ENCODE results near the gene TNNI3K.
A peak's percentile ranks its signal among the peaks of the same experiment; 100 is the strongest.
"Not testable (repeated sequence)": the region's sequence is repeated elsewhere in the genome, so short reads cannot be mapped to it uniquely, and the experiment has no call there.

The TNNI3K gene, protein sequence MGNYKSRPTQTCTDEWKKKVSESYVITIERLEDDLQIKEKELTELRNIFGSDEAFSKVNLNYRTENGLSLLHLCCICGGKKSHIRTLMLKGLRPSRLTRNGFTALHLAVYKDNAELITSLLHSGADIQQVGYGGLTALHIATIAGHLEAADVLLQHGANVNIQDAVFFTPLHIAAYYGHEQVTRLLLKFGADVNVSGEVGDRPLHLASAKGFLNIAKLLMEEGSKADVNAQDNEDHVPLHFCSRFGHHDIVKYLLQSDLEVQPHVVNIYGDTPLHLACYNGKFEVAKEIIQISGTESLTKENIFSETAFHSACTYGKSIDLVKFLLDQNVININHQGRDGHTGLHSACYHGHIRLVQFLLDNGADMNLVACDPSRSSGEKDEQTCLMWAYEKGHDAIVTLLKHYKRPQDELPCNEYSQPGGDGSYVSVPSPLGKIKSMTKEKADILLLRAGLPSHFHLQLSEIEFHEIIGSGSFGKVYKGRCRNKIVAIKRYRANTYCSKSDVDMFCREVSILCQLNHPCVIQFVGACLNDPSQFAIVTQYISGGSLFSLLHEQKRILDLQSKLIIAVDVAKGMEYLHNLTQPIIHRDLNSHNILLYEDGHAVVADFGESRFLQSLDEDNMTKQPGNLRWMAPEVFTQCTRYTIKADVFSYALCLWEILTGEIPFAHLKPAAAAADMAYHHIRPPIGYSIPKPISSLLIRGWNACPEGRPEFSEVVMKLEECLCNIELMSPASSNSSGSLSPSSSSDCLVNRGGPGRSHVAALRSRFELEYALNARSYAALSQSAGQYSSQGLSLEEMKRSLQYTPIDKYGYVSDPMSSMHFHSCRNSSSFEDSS

DNA sequence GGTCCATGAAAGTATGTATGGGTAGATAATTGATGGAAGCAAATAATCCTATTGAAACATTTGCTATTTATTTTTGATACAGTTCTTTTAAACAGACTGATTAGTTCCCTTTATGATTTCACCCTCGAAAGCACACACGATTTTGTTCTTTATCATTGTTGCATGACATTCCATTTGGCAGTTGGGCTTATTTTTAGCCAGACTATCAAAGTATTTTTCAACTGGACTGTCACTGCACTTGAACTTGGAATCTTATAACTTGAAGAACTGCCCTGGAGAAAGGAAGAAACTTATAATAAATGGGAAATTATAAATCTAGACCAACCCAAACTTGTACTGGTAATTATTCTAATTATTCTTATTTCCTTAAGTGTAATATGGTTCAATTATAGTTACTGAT is at the start of gene TNNI3K:
TNNI3K (plus strand) TSS at position 235 of the 400 bp plus-strand sequence; CDS start at position 300, 65 bp downstream.
- no peak for DNase-seq

DNA sequence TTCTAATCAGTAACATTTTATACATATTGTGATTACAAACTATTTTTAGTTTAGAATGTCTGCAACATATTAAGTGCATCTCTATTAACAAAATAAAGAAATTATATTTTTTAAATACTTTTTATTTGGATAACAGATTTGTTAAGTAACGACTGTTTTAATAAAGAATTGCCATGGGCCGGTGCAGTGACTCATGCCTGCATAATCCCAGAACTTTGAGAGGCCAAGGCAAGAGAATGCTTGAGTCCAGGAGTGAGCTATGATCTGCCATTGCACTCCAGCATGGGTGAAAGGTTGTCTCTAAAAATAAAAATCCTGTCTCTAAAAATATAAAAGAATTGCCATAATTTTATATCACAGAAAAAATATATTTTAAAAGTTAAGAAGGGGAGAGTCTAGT is 41.3 kb upstream of the TNNI3K start:
- DNase-seq: no peak

DNA sequence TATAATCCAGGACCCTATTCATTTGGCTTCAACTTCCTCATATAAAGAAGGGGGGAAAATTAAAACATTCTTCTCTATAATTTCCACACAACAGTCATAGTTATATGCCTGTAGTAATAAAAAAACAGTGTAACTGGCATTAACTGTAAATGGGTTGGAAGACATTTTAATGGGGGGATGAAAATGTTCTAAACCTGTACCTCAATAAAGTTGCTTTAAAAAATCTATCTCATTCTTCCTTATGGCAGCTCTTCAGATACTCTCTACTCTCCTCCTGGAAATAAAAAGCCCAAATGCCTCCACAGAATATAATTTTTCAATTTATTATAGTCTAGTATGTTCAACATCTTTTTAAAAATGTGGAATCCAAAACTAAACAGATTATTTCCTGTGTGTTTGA is 39.8 kb upstream of the TNNI3K start:
- no peak for DNase-seq

DNA sequence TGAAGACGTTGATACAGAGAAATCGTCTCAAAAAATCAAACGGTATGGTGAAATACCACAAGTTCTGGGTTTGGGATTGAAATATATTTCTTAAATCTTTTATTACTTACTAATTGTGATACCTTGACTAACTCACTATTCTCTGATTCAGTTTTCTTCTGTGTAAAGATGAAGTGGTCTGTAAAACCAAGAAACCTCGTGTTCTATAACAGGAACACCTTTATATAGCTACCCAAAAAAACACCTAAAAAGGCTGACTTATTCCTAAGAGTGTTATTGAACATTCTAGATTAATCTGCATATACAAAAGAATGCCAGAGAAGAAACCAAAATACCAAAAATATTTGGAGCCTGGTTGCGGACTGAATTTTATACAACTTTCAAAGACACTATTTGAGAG is 37.9 kb upstream of the TNNI3K start:
- DNase-seq: no peak

DNA sequence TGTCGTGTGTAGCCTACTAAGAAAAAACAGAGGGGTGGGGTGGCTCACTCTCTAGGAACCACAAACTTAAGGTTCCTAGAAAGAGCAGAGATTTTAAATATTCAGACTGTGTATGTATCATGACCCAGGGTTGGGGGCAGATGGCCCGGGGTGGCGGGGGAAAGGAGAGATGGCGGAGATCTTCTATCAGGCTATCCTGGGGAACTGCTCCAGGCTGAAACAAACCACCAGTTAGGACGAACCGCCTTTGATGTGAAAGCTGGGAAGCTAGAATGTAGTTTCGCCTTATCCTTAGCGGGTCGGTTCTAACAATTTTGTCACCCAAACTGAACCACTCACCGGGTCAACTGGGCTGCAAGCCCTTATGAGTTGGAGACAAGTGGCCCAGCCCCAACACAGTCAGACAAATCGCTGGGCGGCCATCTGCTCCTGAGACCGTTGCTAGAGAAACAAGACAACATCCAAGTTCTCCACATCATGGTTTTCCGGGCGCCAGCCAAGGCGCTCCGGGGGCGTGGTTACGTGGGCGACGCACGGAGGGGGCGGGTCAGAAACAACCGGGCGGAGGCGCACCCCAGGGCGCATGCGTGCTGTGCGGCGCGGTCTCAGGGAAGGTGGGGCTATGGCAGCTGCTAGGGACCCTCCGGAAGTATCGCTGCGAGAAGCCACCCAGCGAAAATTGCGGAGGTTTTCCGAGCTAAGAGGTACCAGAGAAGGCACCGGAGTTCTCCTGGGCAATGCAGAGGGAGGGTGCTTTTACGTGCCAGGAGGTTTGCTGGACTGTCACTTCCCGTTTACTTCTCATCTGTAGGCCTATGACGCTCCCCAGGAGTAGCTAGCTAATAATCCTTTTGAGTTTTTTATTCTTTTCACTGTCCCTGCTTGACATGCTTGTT is 37.3 kb upstream of the TNNI3K start, which contains the start of the genes FPGT and LRRIQ3:
FPGT (plus strand) TSS at position 586 of the 896 bp plus-strand sequence; CDS start at position 623, 37 bp downstream.
LRRIQ3 (minus strand) TSS at position 520 of the 896 bp plus-strand sequence. CDS start 14,492 bp downstream, outside the sequence.
- peak; percentile 95 for DNase-seq

DNA sequence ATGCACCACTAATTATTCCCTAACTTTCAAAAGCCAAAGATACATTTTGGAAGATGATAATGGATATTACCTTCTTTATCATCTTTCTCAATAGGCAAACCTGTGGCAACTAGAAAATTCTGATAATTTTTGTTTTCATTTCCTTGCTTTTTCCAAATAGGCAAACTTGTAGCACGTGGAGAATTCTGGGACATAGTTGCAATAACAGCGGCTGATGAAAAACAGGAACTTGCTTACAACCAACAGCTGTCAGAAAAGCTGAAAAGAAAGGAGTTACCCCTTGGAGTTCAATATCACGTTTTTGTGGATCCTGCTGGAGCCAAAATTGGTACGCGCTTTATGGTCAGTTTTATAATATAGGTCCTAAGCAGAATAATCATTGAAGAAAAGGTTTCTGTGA is 35.7 kb upstream of the TNNI3K start:
- DNase-seq: no peak

DNA sequence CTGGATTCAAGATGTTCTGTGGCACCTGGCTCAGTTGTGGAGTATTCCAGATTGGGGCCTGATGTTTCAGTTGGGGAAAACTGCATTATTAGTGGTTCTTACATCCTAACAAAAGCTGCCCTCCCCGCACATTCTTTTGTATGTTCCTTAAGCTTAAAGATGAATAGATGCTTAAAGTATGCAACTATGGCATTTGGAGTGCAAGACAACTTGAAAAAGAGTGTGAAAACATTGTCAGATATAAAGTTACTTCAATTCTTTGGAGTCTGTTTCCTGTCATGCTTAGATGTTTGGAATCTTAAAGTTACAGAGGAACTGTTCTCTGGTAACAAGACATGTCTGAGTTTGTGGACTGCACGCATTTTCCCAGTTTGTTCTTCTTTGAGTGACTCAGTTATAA is 29.9 kb upstream of the TNNI3K start:
- DNase-seq: no peak

DNA sequence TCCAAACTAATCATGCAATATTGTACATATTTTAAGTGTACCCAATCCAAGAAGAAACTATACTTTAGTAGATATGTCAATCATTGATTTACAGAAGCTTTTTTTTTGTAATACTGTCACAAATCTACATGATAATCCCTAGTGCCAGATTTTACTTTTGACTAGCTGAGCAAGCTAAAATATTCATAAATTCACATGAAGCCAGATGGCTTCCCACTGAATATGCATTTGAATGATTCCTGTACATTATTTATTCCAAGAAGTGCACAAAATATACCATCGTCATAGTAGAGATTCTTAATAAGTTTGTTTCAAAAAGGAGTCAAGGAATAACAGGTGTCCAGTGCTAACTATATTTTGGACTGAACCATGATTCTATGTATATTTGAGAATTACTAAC is 20.0 kb upstream of the TNNI3K start:
- no peak for DNase-seq

DNA sequence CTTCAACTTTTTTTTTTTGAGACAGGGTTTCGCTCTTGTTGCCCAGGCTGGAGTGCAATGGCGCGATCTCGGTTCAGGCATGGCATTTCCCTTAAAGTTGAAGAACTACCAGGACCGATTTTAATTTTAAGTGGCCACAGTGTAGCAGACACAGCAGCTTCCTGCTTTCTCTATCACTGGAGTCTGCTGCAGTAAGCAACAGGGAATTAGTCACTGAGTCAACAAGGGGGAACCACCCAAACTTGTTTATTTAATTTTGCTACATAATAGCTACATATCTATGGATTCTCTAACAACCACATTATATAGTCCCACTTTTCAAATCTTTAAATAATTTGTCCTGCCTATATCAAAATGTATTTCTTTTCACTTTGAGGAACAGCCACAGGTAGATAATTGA is 12.5 kb upstream of the TNNI3K start:
- no peak for DNase-seq

DNA sequence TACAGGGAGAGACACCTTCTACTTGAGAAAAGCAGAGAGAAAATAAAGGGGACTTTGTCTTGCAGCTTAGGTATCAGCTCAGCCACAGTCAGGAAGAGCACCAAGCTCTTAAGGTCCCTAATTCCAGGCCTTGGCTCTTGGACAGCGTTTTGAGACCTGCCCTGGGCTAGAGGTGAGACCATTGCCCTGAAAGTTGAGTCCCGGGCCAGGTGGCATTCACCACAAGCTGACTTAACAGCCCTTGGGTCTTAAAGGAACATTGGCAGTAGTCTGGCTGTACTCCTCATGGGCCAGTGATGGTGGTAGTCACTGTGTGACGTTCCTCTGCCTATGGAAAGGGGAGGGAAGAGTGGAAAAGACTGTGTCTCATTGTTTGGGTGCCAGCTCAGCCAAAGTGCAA is 11.7 kb upstream of the TNNI3K start:
- DNase-seq: no peak

DNA sequence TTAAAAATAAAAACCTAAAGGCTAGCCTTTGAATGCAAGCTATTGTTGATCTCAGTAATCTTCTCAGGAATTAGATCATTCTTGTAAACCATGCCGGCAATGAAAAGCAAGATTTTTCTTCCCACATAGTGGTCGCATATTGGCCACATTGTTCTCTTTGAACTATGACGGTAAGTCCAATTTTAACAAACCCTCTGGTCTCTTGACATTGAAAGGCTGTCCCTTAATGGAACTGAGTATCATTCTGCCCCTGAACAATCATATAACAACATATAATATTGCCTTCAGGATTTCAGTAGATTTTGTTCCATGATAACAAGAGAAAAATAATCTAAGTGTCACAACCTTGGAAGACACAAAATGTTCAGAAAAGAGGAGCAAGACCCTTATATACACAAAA is 1.3 kb downstream of the TNNI3K start:
- DNase-seq: no peak

DNA sequence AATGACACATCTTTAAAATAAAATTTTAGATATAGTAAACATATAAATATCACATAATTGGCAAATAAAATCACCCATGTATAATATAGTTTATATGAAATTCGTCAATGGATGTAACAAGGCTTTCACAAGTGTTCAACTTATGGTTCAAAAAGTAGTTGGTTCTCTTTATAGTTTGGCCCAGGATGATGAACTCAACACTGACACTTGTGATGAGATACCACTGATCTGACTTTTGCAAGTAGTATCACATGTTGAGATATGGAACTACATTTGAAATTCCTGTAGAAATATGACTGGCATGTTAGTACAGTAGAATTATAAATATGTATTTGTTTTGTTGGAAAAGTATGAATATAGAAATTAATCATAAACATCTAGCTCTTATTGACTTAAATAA is 1.8 kb downstream of the TNNI3K start:
- no peak for DNase-seq

DNA sequence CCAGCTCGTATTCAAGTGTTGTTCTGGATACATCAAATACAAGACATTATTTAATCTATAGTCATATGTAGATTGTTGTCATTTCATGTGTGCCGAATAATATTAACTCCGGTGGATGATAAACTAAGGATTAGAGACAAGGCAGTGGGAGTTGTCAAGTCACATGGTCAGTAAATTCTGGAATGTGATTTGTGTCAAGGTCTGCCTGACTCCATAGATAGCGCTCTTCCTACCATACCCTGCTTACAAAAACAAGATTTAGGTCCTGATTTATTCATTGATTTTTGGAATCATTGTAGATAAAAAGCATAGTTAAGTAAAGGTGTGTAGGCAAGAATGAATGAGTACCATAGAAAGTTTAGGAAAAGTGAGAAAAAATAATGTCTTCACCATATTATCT is 2.6 kb downstream of the TNNI3K start:
- no peak for DNase-seq

DNA sequence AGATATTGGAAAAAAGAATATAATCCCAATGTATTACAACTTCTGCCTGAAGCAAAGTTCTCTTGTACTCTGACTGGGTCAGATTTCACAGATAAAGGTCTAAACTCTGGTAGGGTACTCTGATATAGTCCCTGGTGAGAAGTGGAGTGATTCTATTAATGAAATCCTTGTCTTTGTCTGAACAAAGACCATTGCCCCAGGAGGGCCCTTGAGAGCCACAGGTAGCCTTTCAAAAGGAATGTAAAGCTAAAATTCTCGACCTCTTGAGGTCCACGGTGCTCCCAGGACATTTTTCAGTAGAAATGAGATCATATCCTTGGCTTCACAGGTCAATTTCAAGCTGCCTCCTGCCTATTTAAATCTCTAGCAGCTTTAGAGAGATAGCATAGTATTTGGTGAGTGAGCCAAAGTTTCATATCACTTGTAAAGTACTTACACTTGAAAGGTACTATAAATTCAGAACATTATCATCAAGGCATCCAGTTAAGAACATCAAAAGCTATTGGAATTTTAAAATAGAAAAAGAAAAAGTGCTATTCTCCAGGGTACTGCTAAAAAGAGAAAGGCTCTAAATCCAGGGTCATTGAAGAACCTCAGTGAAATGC is 10.1 kb downstream of the TNNI3K start:
- no peak for DNase-seq

DNA sequence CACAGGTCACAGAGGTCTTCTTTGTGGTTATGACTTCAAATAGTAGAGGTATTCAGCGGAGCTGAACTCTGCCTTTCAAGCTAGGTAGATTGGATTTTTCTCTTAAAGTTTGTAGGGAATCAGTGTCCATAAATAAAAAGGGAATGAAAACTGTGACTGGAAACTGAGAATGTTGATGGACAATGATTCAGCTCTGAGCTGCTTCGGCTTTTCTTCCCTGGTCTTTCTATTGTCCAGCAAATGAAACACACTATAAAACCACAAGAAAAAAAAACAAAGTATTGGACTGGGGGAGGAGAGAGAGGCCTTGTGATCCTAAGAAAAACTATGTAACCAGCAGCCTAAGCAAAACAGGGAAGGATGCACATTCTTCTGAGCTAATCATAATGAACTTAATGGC is 11.1 kb downstream of the TNNI3K start:
- DNase-seq: no peak

DNA sequence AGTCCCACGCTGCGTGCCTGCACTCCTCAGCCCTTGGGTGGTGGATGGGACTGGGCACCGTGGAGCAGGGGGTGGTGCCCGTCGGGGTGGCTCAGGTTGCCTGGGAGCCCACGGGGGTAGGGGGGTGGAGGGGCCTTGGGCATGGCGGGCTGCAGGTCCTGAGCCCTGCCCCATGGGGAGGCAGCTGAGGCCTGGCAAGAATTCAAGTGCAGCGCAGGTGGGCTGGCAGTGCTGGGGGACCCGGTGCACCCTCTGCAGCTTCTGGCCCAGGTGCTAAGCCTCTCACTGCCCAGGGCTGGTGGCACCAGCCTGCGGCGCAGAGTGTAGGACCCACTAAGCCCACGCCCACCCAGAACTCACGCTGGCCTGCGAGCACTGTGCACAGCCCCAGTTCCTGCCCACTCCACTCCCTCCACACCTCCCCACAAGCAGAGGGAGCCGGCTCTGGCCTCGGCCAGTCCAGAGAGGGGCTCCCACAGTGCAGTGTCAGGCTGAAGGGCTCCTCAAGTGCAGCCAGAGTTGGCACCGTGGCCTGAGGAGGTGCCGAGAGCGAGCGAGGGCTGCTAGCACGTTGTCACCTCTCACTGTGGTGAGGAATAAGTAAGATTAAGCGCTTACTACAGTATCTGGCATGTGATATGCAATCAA is 12.8 kb downstream of the TNNI3K start:
- no peak for DNase-seq

DNA sequence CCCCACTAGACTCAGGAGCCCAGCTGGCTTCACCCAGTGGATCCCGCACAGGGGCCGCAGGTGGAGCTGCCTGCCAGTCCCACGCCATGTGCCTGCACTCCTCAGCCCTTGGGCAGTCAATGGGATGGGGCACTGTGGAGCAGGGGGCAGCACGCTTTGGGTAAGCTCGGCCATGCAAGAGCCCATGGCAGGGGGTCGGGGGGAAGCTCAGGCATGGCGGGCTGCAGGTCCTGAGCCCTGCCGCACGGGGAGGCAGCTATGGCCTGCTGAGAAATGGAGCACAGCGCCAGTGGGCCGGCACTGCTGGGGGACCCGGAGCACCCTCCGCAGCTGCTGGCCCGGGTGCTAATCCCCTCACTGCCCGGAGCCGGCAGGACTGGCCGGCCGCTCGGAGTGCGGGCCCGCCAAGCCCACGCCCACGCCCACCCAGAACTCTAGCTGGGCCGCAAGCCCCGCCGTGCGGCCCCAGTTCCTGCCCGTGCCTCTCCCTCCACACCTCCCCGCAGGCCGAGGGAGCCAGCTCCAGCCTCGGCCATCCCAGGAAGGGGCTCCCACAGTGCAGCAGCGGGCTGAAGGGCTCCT is 18.1 kb downstream of the TNNI3K start:
- not testable (repeated sequence) for DNase-seq

DNA sequence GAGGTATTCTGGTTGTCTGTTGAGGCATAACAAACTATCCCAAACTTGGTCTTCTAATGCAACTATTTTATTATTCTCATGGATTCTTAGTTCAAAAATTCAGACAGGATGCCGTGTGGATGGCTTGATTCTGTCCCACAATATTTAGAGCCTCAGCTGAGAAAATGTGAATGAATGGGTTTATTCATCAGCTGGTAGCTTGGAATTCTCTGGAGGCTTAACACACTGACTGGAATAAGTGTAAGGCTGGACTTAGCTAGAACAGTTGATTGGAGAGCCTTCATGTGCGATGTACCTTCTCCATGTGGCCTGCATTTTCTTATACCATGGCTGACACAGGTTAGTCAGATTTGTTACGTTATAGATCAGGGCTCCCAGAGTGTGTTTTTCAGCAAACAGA is 30.8 kb downstream of the TNNI3K start:
- DNase-seq: no peak

DNA sequence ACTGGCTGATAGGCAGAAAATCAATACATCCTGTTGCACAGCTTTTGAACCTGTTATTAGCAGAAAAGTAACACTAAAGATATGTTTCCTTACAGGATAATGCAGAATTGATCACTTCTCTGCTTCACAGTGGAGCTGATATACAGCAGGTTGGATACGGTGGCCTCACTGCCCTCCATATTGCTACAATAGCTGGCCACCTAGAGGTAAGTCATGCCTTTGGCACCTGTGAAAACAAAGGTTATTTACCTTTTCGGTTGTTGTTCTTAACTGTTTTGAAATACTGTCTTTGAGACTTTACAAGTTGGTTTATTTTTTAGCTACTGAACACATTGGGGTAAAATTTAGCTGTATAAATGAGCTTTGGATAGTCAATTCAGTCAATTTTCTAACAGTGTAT is 36.3 kb downstream of the TNNI3K start:
- DNase-seq: no peak

DNA sequence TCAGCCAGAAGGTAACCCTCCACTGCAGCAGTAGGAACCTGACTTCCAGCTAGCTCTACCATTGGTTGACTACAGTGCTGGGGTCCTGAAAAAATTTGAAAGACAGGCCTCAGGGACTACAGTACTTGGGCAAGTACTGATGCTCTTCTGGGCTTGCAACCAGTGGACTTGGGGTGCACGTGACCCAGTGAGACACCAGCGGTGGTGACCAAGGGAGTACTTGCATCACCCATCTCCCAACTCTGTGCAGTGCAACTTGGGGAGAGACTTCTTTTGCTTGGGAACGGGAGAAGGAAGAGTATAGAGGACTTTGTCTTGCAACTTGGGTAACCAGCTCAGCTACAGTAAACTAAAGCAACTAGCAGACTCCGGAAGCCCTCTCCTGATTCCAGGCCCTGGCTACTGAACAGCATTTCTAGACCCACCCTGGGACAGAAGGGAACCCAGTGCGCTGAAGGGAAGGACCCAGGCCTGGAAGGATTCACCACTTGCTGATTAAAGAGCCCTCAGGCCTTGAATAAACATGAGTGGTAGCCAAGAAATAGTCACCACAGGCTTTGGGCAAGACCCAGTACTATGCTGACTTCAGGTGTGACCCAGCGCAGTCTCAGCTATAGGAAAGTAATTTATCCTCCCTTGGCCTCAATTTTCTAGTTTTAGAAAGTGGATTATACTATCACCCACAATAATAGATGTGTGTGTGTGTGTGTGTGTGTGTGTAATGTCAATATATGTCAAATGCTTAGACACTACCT is 45.6 kb downstream of the TNNI3K start:
- DNase-seq: no peak

DNA sequence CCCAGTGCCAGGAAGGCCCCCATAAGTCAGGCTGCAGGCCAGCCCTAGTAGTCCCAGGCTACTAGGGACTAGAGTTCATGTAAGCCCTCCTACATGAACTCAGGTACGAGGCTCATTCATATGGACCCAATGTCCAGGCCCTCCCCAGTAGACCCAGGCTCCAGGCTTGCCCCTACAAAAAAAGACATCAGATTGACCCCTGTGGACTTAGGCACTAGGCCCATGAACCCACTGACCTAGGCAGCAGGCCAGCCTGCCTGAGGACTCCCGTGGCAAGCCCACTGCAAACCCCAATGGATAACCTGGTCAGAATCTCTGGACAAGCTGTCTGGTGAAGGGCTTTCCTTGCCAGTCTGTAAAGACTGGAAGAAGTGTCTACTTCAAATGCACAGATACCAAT is 51.2 kb downstream of the TNNI3K start:
- no peak for DNase-seq

Data from CD4-positive, alpha-beta T cell treated with Interleukin-4 for 4 hours (primary cell).